ENCODE data around the gene GYS2.

GYS2 gene

DNA sequence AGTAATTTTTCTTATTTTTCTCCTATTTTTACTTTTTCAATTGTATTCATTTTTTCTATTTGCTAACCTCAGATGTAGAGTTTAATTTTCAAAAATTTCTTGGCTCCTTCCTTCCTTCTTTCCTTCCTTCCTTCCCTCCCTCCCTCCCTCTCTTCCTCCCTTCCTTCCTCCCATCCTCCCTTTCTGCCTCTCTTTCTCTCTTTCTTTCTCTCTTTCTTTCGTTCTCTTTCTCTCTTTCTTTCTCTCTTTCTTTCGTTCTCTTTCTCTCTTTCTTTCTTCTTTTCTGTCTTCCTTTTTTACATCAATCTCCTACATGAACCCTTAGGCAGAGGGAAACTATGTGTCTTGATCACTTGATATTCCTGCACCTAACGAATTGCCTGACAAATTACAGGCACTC lies 12.4 kb upstream of the GYS2 start:
- Histone ChIP-seq H3K27me3 (ENCODE audit: control insufficient read depth, insufficient read depth, low read length) (no peaks in the 10 kb centered on the region), H3K4me3 (ENCODE audit: low read depth, low read length) (no peak overlapping the region), H3K36me3 (ENCODE audit: control insufficient read depth, insufficient read depth, low read length) (no peaks in the 10 kb centered on the region), H3K4me2 (ENCODE audit: low read length) (no peak overlapping the region), H3K9ac (no peak overlapping the region), H2AFZ (no peak overlapping the region), H3K27ac (no peak overlapping the region), H3K4me1 (no peaks in the 10 kb centered on the region), H3K9me3 (ENCODE audit: control insufficient read depth, low read length) (no peaks in the 10 kb centered on the region), H3K79me2 (no peaks in the 10 kb centered on the region)
- TF ChIP-seq, protein P1, sequence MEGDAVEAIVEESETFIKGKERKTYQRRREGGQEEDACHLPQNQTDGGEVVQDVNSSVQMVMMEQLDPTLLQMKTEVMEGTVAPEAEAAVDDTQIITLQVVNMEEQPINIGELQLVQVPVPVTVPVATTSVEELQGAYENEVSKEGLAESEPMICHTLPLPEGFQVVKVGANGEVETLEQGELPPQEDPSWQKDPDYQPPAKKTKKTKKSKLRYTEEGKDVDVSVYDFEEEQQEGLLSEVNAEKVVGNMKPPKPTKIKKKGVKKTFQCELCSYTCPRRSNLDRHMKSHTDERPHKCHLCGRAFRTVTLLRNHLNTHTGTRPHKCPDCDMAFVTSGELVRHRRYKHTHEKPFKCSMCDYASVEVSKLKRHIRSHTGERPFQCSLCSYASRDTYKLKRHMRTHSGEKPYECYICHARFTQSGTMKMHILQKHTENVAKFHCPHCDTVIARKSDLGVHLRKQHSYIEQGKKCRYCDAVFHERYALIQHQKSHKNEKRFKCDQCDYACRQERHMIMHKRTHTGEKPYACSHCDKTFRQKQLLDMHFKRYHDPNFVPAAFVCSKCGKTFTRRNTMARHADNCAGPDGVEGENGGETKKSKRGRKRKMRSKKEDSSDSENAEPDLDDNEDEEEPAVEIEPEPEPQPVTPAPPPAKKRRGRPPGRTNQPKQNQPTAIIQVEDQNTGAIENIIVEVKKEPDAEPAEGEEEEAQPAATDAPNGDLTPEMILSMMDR (IDR thresholded peaks at IDR 0.05), result no peak

DNA sequence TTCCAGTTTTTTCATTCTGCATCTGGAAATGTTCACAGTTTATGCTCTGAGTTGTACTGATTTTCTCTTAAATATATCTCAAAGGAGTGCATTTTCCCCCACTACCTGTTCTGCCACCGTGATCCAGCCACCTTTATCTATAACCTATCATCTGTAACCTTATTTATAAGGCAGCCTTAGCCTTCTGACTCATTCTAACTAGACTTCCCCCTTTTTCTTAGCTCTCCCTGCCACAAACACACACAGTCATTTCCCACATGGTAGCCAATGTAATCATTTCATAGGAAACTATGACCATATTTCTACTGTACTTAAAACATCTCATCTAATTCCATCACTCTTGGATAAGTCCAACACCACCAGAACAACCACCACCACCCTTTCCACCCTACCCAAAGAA lies 10.8 kb upstream of the GYS2 start:
- TF ChIP-seq, protein P1 (IDR thresholded peaks at IDR 0.05), result no peak

DNA sequence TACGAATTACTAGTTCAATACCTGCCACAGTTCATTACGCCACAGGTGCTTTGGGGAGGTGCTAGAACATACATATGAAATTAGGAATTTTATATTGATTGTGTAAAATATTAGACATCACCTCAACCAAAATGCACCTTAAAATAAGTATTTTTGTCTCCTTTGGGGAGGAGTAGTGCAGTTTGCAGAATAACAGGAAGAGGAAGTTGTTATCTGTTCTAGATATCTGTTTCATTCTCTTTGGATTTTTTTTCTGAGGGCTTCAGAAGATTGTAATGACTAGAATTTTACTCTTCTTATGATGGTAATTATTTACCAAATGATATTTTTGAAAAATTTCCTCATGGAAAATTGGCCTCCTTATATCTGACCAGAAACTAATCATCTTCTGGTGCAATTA lies 9.9 kb upstream of the GYS2 start:
- H3K36me3 ChIP-seq (ENCODE audit: control insufficient read depth, insufficient read depth, low read length), result no peaks in the 10 kb centered on the region
- H3K4me1 ChIP-seq, result no peaks in the 10 kb centered on the region
- H2AFZ ChIP-seq, result no peak overlapping the region
- H3K9ac ChIP-seq, result no peak overlapping the region
- TF ChIP-seq, protein P1 (IDR thresholded peaks at IDR 0.05), result no peak
- no peak overlapping the region for H3K4me3 ChIP-seq (ENCODE audit: low read depth, low read length)
- no peak overlapping the region for H3K27ac ChIP-seq
- no peaks in the 10 kb centered on the region for H3K9me3 ChIP-seq (ENCODE audit: control insufficient read depth, low read length)
- no peaks in the 10 kb centered on the region for H3K79me2 ChIP-seq
- H3K27me3 ChIP-seq (ENCODE audit: control insufficient read depth, insufficient read depth, low read length), result no peaks in the 10 kb centered on the region
- H3K4me2 ChIP-seq (ENCODE audit: low read length), result no peak overlapping the region

More for the DNA sequence above, 10.8 kb upstream of the GYS2 start:
- H2AFZ ChIP-seq, result no peak overlapping the region
- no peaks in the 10 kb centered on the region for H3K36me3 ChIP-seq (ENCODE audit: control insufficient read depth, insufficient read depth, low read length)
- H3K9me3 ChIP-seq (ENCODE audit: control insufficient read depth, low read length), result no peaks in the 10 kb centered on the region
- no peak overlapping the region for H3K9ac ChIP-seq
- H3K27ac ChIP-seq, result no peak overlapping the region
- no peaks in the 10 kb centered on the region for H3K27me3 ChIP-seq (ENCODE audit: control insufficient read depth, insufficient read depth, low read length)
- no peak overlapping the region for H3K4me2 ChIP-seq (ENCODE audit: low read length)
- H3K4me3 ChIP-seq (ENCODE audit: low read depth, low read length), result no peak overlapping the region
- H3K4me1 ChIP-seq, result no peaks in the 10 kb centered on the region
- H3K79me2 ChIP-seq, result no peaks in the 10 kb centered on the region

DNA sequence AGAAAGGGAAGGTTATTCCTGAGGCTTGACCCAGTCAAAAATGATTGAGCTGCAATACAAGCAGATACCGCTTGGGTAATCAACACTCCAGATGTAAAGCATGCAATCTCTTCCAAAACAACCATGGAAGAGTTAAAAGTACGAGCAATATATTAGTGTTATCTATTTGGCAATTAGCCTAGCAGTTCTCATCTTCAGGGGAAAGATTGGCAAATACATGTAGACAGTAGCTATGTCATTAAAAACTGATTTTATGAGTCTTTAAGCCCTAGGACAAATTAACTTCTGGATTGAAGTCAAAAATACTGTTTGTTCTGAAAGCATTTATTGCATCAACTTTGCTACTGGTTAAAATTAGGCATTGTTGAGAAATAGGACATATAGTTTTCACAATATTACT lies 9.3 kb upstream of the GYS2 start:
- H3K9me3 ChIP-seq (ENCODE audit: control insufficient read depth, low read length), result no peaks in the 10 kb centered on the region
- no peaks in the 10 kb centered on the region for H3K79me2 ChIP-seq
- H3K4me1 ChIP-seq, result no peaks in the 10 kb centered on the region
- no peaks in the 10 kb centered on the region for H3K36me3 ChIP-seq (ENCODE audit: control insufficient read depth, insufficient read depth, low read length)
- H3K27ac ChIP-seq, result no peak overlapping the region
- H2AFZ ChIP-seq, result no peak overlapping the region
- no peak overlapping the region for H3K4me2 ChIP-seq (ENCODE audit: low read length)
- no peak overlapping the region for H3K4me3 ChIP-seq (ENCODE audit: low read depth, low read length)
- TF ChIP-seq, protein P1 (IDR thresholded peaks at IDR 0.05), result no peak
- no peaks in the 10 kb centered on the region for H3K27me3 ChIP-seq (ENCODE audit: control insufficient read depth, insufficient read depth, low read length)
- H3K9ac ChIP-seq, result no peak overlapping the region

DNA sequence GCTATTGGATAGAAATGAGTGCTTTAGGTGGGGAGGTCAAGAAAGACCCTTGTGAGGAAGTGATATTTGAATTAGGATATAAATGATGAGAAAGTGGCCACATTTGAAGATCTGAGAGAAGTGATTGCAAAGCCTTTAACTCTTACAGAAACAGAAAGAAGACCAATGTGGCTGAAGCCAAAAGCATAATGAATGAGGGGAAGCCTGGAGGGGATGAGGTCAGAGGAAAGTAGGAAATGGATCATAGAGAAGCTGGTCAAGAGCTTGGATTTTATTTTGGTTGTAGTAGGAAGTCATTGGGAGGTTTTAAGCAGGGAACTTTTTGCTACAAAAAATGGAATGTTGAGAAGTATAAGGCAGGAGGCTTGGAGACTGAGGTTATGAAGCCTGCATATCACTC lies 3.5 kb upstream of the GYS2 start:
- TF ChIP-seq, protein P1 (IDR thresholded peaks at IDR 0.05), result no peak
- no peak overlapping the region for H3K27ac ChIP-seq

More for the DNA sequence above, 3.5 kb upstream of the GYS2 start:
- H2AFZ ChIP-seq, result no peak overlapping the region
- no peaks in the 10 kb centered on the region for H3K36me3 ChIP-seq (ENCODE audit: control insufficient read depth, insufficient read depth, low read length)
- H3K9me3 ChIP-seq (ENCODE audit: control insufficient read depth, low read length), result no peaks in the 10 kb centered on the region
- no peak overlapping the region for H3K4me3 ChIP-seq (ENCODE audit: low read depth, low read length)
- H3K27me3 ChIP-seq (ENCODE audit: control insufficient read depth, insufficient read depth, low read length), result no peaks in the 10 kb centered on the region
- no peaks in the 10 kb centered on the region for H3K79me2 ChIP-seq
- no peaks in the 10 kb centered on the region for H3K4me1 ChIP-seq
- H3K4me2 ChIP-seq (ENCODE audit: low read length), result no peak overlapping the region
- H3K9ac ChIP-seq, result no peak overlapping the region
